Measurements from ENCODE around the gene CA5A.

GRCh38 chr16:87948735-87949070 is 12.4 kb upstream of the CA5A start:
- TF ChIP-seq CTCF (IDR thresholded peaks at IDR 0.05) (no peak), EP300 (IDR thresholded peaks at IDR 0.05) (no peak), POLR2A (IDR thresholded peaks at IDR 0.05) (no peak), POLR2AphosphoS5 (IDR thresholded peaks at IDR 0.05) (no peak)

Measured in suprapubic skin (tissue), 4 donors.